CD14-positive monocyte (primary cell): ENCODE measurements around the gene SULT1E1. TPM values are rescaled to one million over a fixed set of nuclear protein-coding genes. Genes with fewer than 3 reads are reported as not detected.

ENCODE experiments used
- DNase-seq, 3 donors: peaks; one replicate each; pipeline ENCODE4 v3.0.0-alpha.2; 2011 to 2022
- H2AFZ ChIP-seq: 2 replicates; pipeline ENCODE4 v1.6.0; 2012; ENCODE audit warnings: mild to moderate bottlenecking, low read depth, low read length, inconsistent platforms; ENCODE audit not compliant: insufficient read depth, poor library complexity, severe bottlenecking
- H3K27ac ChIP-seq, 2 donors: 1 replicate in 1 of 2; 2 replicates in 1 of 2; pipeline ENCODE4 v1.5.1; 2012 to 2013; ENCODE audit warnings: low read length in 2 of 2, control low read depth in 1 of 2, inconsistent platforms in 1 of 2, low read depth in 1 of 2, mild to moderate bottlenecking in 1 of 2
- H3K27me3 ChIP-seq, 2 donors: one replicate each; pipeline versions ENCODE4 v1.6.0 to v1.6.1; 2011 to 2013; ENCODE audit warnings: low read length in 2 of 2; ENCODE audit not compliant: control insufficient read depth in 2 of 2, insufficient read depth in 2 of 2
- H3K36me3 ChIP-seq, 2 donors: replicated peaks in 1 of 2; 1 replicate in 1 of 2; 2 replicates in 1 of 2; pipeline versions ENCODE4 v1.5.1 to v1.6.1; 2012 to 2013; ENCODE audit warnings: low read length in 2 of 2, control low read depth in 1 of 2, inconsistent platforms in 1 of 2, mild to moderate bottlenecking in 1 of 2; ENCODE audit not compliant: insufficient read depth in 2 of 2, control insufficient read depth in 1 of 2
- H3K4me1 ChIP-seq, 2 donors: 1 replicate in 1 of 2; 2 replicates in 1 of 2; pipeline versions ENCODE4 v1.5.1 to v1.6.1; 2012 to 2013; ENCODE audit warnings: low read length in 2 of 2, control low read depth in 1 of 2, inconsistent platforms in 1 of 2, mild to moderate bottlenecking in 1 of 2, moderate library complexity in 1 of 2; ENCODE audit not compliant: insufficient read depth in 2 of 2, control insufficient read depth in 1 of 2
- H3K4me2 ChIP-seq: replicated peaks from 2 replicates; pipeline ENCODE3; 2012; ENCODE audit warnings: low read length, moderate library complexity, mild to moderate bottlenecking; ENCODE audit not compliant: poor library complexity, severe bottlenecking; ENCODE audit errors: extremely low read depth
- H3K4me3 ChIP-seq, 3 experiments: fragments of 200-600 bp in 1 of 3; sonication (generic) in 1 of 3; replicated peaks in 1 of 3; 1 replicate in 2 of 3; 2 replicates in 1 of 3; pipeline ENCODE4 v1.5.1; 2011 to 2013; ENCODE audit warnings: low read length in 3 of 3, mild to moderate bottlenecking in 3 of 3, control low read depth in 2 of 3, low read depth in 2 of 3, inconsistent platforms in 1 of 3, moderate library complexity in 1 of 3
- H3K79me2 ChIP-seq: 2 replicates; pipeline ENCODE4 v1.6.0; 2012; ENCODE audit warnings: mild to moderate bottlenecking, control low read depth, inconsistent platforms, low read length, moderate library complexity; ENCODE audit not compliant: insufficient read depth
- H3K9ac ChIP-seq: 2 replicates; pipeline ENCODE4 v1.6.0; 2017; ENCODE audit warnings: low read length, mild to moderate bottlenecking; ENCODE audit not compliant: insufficient read depth, poor library complexity, severe bottlenecking
- H3K9me3 ChIP-seq, 2 donors: replicated peaks in 1 of 2; 1 replicate in 1 of 2; 2 replicates in 1 of 2; pipeline versions ENCODE4 v1.5.1 to v1.6.1; 2012 to 2013; ENCODE audit warnings: low read length in 2 of 2, control low read depth in 1 of 2; ENCODE audit not compliant: control insufficient read depth in 1 of 2, insufficient read depth in 1 of 2
- H4K20me1 ChIP-seq: 2 replicates; pipeline ENCODE4 v1.6.0; 2012; ENCODE audit warnings: mild to moderate bottlenecking, low read length, control low read depth, moderate library complexity; ENCODE audit not compliant: insufficient read depth
- H3K27ac Mint-ChIP-seq, 7 donors: one replicate each; pipeline ENCODE4 v1.8.0; 2020; ENCODE audit warnings: mild to moderate bottlenecking in 7 of 7, mixed read lengths in 7 of 7, moderate library complexity in 6 of 7, inconsistent platforms in 2 of 7
- H3K27me3 Mint-ChIP-seq, 3 donors: one replicate each; pipeline ENCODE4 v1.8.0; 2021 to 2022; ENCODE audit warnings: low read depth in 3 of 3, mild to moderate bottlenecking in 3 of 3, mixed read lengths in 3 of 3, moderate library complexity in 3 of 3, inconsistent platforms in 1 of 3
- H3K36me3 Mint-ChIP-seq, 2 donors: one replicate each; pipeline ENCODE4 v1.8.0; 2020; ENCODE audit warnings: mixed read lengths in 2 of 2, inconsistent platforms in 1 of 2, mild to moderate bottlenecking in 1 of 2
- H3K4me1 Mint-ChIP-seq: one replicate; pipeline ENCODE4 v1.8.0; 2020; ENCODE audit warnings: mild to moderate bottlenecking, mixed read lengths
- H3K4me3 Mint-ChIP-seq, 2 donors: one replicate each; pipeline ENCODE4 v1.8.0; 2020; ENCODE audit warnings: mild to moderate bottlenecking in 2 of 2, mixed read lengths in 2 of 2, moderate library complexity in 1 of 2
- H3K9me3 Mint-ChIP-seq, 7 donors: one replicate each; pipeline ENCODE4 v1.8.0; 2020 to 2022; ENCODE audit warnings: mixed read lengths in 7 of 7, mild to moderate bottlenecking in 6 of 7, moderate library complexity in 6 of 7, inconsistent platforms in 2 of 7
- WGBS: methylation state at CpG from one replicate; pipeline ENCODE4 v1.1.5; 2013; ENCODE audit warnings: missing lambda C conversion rate; ENCODE audit not compliant: insufficient coverage; 5-methylcytosine and 5-hydroxymethylcytosine counted together
- intact Hi-C, 2 donors: fragments of 100-400 bp; cut with micrococcal nuclease; formaldehyde crosslinking; loops; one replicate each; pipeline versions ENCODE4 v1.15.0 to v1.15.1; 2023
- polyA plus RNA-seq, 3 donors: library from polyadenylated mRNA; depleted of rRNA in 1 of 3; unstranded in 2 of 3; stranded (reverse) in 1 of 3; fragments of 300-500 nt in 2 of 3; fragments of >200 nt in 1 of 3; fragmentation: Illumina TruSeq in 2 of 3; gene quantifications; 1 replicate in 2 of 3; 2 replicates in 1 of 3; pipeline ENCODE4 v1.2.3, GENCODE V29; 2012 to 2021
- TF ChIP-seq, protein P1 (sequence below): fragments of 200-600 bp; IDR thresholded peaks from one replicate; pipeline ENCODE4 v1.8.0; 2022; ENCODE audit warnings: antibody characterized with exemption, mild to moderate bottlenecking

The SULT1E1 gene
- polyA plus RNA-seq, 3 donors = not detected

DNA sequence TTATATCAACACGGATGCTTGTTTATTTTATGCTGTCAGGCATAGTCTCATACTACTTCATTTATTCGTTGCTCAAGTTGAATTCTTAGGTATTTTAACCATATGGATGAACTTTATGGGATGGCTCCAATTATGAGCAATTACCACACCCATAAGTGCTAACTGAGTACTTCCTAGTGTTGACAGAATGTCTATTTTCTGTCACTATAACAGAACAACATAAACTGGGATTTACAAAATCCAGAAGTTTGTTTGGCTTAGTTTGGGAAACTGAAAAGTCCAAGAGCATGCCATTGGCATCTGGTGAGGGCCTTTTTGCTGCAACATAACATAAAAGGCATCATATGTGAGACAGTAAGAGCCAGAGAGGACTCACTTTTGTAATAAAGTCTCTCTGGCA, 21.0 kb downstream of the SULT1E1 start:
- no peaks in the 10 kb centered on the region for H3K4me1 Mint-ChIP-seq
- TF ChIP-seq, protein P1, sequence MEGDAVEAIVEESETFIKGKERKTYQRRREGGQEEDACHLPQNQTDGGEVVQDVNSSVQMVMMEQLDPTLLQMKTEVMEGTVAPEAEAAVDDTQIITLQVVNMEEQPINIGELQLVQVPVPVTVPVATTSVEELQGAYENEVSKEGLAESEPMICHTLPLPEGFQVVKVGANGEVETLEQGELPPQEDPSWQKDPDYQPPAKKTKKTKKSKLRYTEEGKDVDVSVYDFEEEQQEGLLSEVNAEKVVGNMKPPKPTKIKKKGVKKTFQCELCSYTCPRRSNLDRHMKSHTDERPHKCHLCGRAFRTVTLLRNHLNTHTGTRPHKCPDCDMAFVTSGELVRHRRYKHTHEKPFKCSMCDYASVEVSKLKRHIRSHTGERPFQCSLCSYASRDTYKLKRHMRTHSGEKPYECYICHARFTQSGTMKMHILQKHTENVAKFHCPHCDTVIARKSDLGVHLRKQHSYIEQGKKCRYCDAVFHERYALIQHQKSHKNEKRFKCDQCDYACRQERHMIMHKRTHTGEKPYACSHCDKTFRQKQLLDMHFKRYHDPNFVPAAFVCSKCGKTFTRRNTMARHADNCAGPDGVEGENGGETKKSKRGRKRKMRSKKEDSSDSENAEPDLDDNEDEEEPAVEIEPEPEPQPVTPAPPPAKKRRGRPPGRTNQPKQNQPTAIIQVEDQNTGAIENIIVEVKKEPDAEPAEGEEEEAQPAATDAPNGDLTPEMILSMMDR = no peak

DNA sequence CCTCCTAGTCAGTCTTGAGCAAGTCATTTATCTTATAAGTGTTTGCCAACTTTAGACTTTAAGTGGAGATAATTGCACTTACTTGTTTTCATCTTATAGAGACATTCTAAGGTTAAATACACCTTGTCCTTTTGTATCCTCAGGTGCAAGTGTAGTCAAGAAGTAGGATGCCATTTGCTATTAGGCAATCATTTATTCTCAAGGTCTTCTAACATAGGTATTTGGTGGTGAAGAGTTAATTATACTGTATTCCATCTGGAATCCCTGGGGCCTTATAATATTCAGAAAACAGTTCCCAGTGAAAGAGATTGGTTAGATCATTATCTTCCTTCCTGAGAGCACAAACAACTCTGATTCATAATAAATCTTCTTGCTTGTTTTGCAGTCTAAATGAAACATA, 23.7 kb downstream of the SULT1E1 start:
- H3K27me3 ChIP-seq = no peaks in the 10 kb centered on the region
- H3K4me1 ChIP-seq = peaks cover 14 to 15% of the 10 kb centered on the region in 2 donors
- Mint-ChIP-seq H3K4me1 (peaks cover 17% of the 10 kb centered on the region), H3K27me3 (no peaks in the 10 kb centered on the region), H3K4me3 (no peak overlapping the region), H3K36me3 (no peaks in the 10 kb centered on the region), H3K9me3 (peaks cover 0 to 12% (median 6%) of the 10 kb centered on the region in 7 donors), H3K27ac (no peak overlapping the region)
- no peak overlapping the region for H3K4me2 ChIP-seq
- no peaks in the 10 kb centered on the region for H3K79me2 ChIP-seq
- no peak overlapping the region for H2AFZ ChIP-seq
- H3K9ac ChIP-seq = no peak overlapping the region
- H4K20me1 ChIP-seq = no peaks in the 10 kb centered on the region
- peaks cover 0 to 7% of the 10 kb centered on the region in 2 donors for H3K9me3 ChIP-seq
- H3K36me3 ChIP-seq = no peaks in the 10 kb centered on the region
- no peak overlapping the region for H3K27ac ChIP-seq
- TF ChIP-seq, protein P1 = no peak
- no peak overlapping the region for H3K4me3 ChIP-seq
- intact Hi-C loops = no loop called here
- no peak for DNase-seq

More for the DNA sequence above, 21.0 kb downstream of the SULT1E1 start:
- no peak overlapping the region for H3K4me3 Mint-ChIP-seq
- no peaks in the 10 kb centered on the region for H3K27me3 Mint-ChIP-seq
- Histone ChIP-seq H2AFZ (no peak overlapping the region), H3K4me1 (no peaks in the 10 kb centered on the region), H3K36me3 (no peaks in the 10 kb centered on the region), H4K20me1 (no peaks in the 10 kb centered on the region), H3K4me3 (no peak overlapping the region), H3K9ac (no peak overlapping the region), H3K27me3 (no peaks in the 10 kb centered on the region), H3K9me3 (no peaks in the 10 kb centered on the region), H3K79me2 (no peaks in the 10 kb centered on the region), H3K27ac (no peak overlapping the region), H3K4me2 (no peak overlapping the region)
- no peaks in the 10 kb centered on the region for H3K36me3 Mint-ChIP-seq
- no peak for DNase-seq
- whole genome bisulfite sequencing = no CpG with 5 or more reads among the region's 2 CpGs
- peaks cover 0 to 7% (median 2%) of the 10 kb centered on the region in 7 donors for H3K9me3 Mint-ChIP-seq
- intact Hi-C loops = no loop called here
- no peak overlapping the region for H3K27ac Mint-ChIP-seq
